Upper lobe of left lung (tissue), 4 donors: ENCODE measurements around the gene POLE2.

ENCODE experiments used
- CTCF ChIP-seq, 6 experiments: fragments of 450-650 bp in 4 of 6; fragments of 200-600 bp in 2 of 6; sonication (generic) in 2 of 6; IDR thresholded peaks; one replicate each; pipeline ENCODE4 v1.5.1; 2016 to 2019; ENCODE audit warnings: antibody characterized with exemption in 6 of 6
- EP300 ChIP-seq, 4 donors: sonication (generic); formaldehyde crosslinking; IDR thresholded peaks; one replicate each; pipeline ENCODE4 v1.5.1; 2017; ENCODE audit warnings: antibody characterized with exemption in 4 of 4, control low read depth in 2 of 4
- POLR2AphosphoS5 ChIP-seq, 2 donors: sonication (generic); formaldehyde crosslinking; IDR thresholded peaks; one replicate each; pipeline ENCODE4 v1.5.1; 2017; ENCODE audit warnings: antibody characterized with exemption in 2 of 2

DNA sequence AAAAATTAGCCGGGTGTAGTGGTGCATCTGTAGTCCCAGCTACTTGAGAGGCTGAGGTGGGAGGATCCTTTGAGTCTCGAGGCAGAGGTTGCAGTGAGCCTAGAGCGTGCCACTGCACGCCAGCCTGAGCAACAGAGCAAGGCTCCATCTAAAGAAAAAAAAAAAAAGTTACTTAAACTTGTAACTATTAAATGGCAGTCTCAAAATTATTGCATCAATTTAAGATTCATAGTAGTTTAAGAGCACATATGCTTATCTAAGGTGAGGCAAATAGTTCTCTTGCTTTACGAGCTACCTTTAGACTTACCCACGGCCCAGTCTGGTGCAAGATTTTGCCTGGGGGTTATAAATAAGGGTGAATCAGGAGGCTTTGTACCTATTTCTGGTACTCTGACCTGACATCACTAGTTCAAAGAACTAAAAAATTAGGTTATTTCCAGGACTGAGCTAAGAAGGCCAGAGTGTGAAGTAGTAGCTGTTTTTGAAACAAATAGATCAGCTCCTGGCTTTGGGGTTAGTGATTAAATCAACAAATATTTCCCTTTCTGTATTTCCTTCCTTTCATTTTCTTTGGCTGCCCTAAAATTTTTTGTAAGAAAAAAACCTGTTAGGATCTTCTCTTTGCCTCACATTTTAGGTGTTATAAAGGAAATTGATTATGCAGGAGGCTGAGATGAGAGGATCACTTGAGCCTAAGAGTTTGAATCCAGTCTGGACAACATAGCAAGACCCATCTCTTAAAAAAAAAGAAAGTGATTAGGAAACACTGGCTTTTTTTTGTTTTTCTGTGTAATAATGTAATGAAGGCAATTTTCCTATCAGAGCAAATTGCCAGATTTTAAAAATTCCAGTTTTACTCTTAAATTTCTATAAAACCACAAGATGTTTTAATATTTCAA is 63.8 kb downstream of the POLE2 start:
- TF ChIP-seq EP300 (IDR thresholded peaks at IDR 0.05) (no peak), CTCF (IDR thresholded peaks at IDR 0.05) (no peak), POLR2AphosphoS5 (IDR thresholded peaks at IDR 0.05) (no peak)
